HEK293 (cell line): ENCODE data around the gene MAN1C1.

Experiments used
- GLI2 ChIP-seq: fragments of 450-650 bp; formaldehyde crosslinking; IDR thresholded peaks from 2 replicates; pipeline ENCODE4; 2017; ENCODE audit warnings: missing biosample characterization, missing genetic modification characterization, low read depth, borderline replicate concordance
- REST ChIP-seq: fragments of 450-650 bp; formaldehyde crosslinking; IDR thresholded peaks from 2 replicates; pipeline ENCODE4 v1.5.1; 2016; ENCODE audit warnings: missing biosample characterization, missing genetic modification characterization
- TF ChIP-seq, protein P1 (sequence below): fragments of 450-650 bp; formaldehyde crosslinking; IDR thresholded peaks from 2 replicates; pipeline ENCODE4 v1.5.1; 2016; ENCODE audit warnings: missing biosample characterization, missing genetic modification characterization
- TF ChIP-seq, protein P2 (sequence below): fragments of 450-650 bp; formaldehyde crosslinking; IDR thresholded peaks from 2 replicates; pipeline ENCODE4 v1.5.1; 2016; ENCODE audit warnings: missing biosample characterization, missing genetic modification characterization

DNA sequence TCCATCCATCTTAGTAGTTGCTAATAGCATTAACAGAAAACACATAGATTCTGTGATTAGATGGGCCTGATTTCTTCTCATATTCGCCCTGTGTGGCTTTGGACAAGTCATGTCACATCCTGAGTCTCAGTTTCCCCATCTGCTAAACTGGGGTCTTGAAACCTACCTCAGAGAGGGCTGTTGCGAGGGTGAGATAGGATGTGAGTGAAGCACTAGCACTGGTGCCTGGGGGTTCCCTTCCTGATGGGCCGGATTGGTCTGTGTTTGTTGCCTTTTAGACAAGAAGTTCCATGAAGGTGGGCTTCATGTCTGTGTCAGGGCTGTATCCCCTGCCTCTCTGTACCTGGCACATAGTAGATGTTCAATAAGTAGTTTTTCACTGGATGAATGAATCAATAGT, 3.5 kb upstream of the MAN1C1 start:
- TF ChIP-seq REST (tag by site-specific recombination) (no peak), GLI2 (tag by site-specific recombination) (no peak)
- TF ChIP-seq, protein P1, sequence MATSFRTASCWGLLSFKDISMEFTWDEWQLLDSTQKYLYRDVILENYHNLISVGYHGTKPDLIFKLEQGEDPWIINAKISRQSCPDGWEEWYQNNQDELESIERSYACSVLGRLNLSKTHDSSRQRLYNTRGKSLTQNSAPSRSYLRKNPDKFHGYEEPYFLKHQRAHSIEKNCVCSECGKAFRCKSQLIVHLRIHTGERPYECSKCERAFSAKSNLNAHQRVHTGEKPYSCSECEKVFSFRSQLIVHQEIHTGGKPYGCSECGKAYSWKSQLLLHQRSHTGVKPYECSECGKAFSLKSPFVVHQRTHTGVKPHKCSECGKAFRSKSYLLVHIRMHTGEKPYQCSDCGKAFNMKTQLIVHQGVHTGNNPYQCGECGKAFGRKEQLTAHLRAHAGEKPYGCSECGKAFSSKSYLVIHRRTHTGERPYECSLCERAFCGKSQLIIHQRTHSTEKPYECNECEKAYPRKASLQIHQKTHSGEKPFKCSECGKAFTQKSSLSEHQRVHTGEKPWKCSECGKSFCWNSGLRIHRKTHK (tag by site-specific recombination): no peak
- TF ChIP-seq, protein P2, sequence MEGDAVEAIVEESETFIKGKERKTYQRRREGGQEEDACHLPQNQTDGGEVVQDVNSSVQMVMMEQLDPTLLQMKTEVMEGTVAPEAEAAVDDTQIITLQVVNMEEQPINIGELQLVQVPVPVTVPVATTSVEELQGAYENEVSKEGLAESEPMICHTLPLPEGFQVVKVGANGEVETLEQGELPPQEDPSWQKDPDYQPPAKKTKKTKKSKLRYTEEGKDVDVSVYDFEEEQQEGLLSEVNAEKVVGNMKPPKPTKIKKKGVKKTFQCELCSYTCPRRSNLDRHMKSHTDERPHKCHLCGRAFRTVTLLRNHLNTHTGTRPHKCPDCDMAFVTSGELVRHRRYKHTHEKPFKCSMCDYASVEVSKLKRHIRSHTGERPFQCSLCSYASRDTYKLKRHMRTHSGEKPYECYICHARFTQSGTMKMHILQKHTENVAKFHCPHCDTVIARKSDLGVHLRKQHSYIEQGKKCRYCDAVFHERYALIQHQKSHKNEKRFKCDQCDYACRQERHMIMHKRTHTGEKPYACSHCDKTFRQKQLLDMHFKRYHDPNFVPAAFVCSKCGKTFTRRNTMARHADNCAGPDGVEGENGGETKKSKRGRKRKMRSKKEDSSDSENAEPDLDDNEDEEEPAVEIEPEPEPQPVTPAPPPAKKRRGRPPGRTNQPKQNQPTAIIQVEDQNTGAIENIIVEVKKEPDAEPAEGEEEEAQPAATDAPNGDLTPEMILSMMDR: no peak
